ENCODE data around the gene ULK4.
"Not testable (repeated sequence)": the region's sequence is repeated elsewhere in the genome, so short reads cannot be mapped to it uniquely, and the experiment has no call there.

The ULK4 gene

GRCh38 chr3:41675102-41675501 is 286.8 kb downstream of the ULK4 start:
- CTCF ChIA-PET; H3K4me1 ChIP-seq (ENCODE audit: control insufficient read depth, insufficient read depth, low read length); H3K36me3 ChIP-seq (ENCODE audit: control insufficient read depth in 2 of 2, insufficient read depth in 1 of 2, low read length in 2 of 2); H3K9me3 ChIP-seq (ENCODE audit: control insufficient read depth, insufficient read depth, low read depth, low read length); H3K27ac ChIP-seq (ENCODE audit: extremely low read depth, low read depth, low read length); H3K4me3 ChIP-seq (ENCODE audit: low read depth, low read length); POLR2A ChIA-PET: not testable (repeated sequence)
- peak; percentile 45 for TF ChIP-seq KLF1 (tag by site-specific recombination; IDR thresholded peaks at IDR 0.05)

- no peaks in the 10 kb centered on the region for H3K36me3 ChIP-seq (ENCODE audit: control insufficient read depth in 2 of 2, insufficient read depth in 1 of 2, low read length in 2 of 2)
- CTCF ChIA-PET: no interaction called here
- no peak overlapping the region for H3K4me3 ChIP-seq (ENCODE audit: low read depth, low read length)
- no peak for TF ChIP-seq ZNF701 (tag by site-specific recombination; IDR thresholded peaks at IDR 0.05)
- no peak for TF ChIP-seq ZNF335 (tag by site-specific recombination; conservative IDR thresholded peaks at IDR 0.05)
- no peak for TF ChIP-seq PRDM6 (tag by site-specific recombination; IDR thresholded peaks at IDR 0.05)
- no peak for TF ChIP-seq ZNF501 (tag by site-specific recombination; IDR thresholded peaks at IDR 0.05)
- TF ChIP-seq BCL6B (tag by site-specific recombination; IDR thresholded peaks at IDR 0.05): no peak
- no peak for TF ChIP-seq ZBTB17 (tag by site-specific recombination; IDR thresholded peaks at IDR 0.05)
- TF ChIP-seq ZNF416 (tag by site-specific recombination; IDR thresholded peaks at IDR 0.05): no peak
- no peak for TF ChIP-seq SETDB1 (IDR thresholded peaks at IDR 0.05; ENCODE audit: insufficient read length, low read length)
- no peak for TF ChIP-seq ZNF398 (tag by site-specific recombination; IDR thresholded peaks at IDR 0.05)
- no peak for TF ChIP-seq ZBTB1 (tag by site-specific recombination; IDR thresholded peaks at IDR 0.05)
- no peak for TF ChIP-seq ZSCAN23 (tag by site-specific recombination; IDR thresholded peaks at IDR 0.05)
- TF ChIP-seq ZNF623 (tag by site-specific recombination; IDR thresholded peaks at IDR 0.05): no peak
- TF ChIP-seq ZBTB10 (tag by site-specific recombination; IDR thresholded peaks at IDR 0.05): no peak
- no peak for TF ChIP-seq ZSCAN5A (tag by site-specific recombination; IDR thresholded peaks at IDR 0.05)
- TF ChIP-seq ZNF530 (tag by site-specific recombination; IDR thresholded peaks at IDR 0.05; ENCODE audit: low read depth): no peak
- TF ChIP-seq ZNF221 (tag by site-specific recombination; IDR thresholded peaks at IDR 0.05; ENCODE audit: borderline replicate concordance): no peak
- H3K27ac ChIP-seq (ENCODE audit: extremely low read depth, low read depth, low read length): no peak overlapping the region
- no peaks in the 10 kb centered on the region for H3K4me1 ChIP-seq (ENCODE audit: control insufficient read depth, insufficient read depth, low read length)
- POLR2A ChIA-PET: no interaction called here
- H3K9me3 ChIP-seq (ENCODE audit: control insufficient read depth, insufficient read depth, low read depth, low read length): no peaks in the 10 kb centered on the region
These were observed 287.5 kb downstream of the ULK4 start for GRCh38 chr3:41674449-41674848.
